ENCODE measurements around the gene ACSM6.
A peak's percentile ranks its signal among the peaks of the same experiment; 100 is the strongest.

ACSM6 gene

GRCh38 chr10:95246582-95247051 is 52.6 kb downstream of the ACSM6 start:
- peak; percentile 76 for DNase-seq (ENCODE audit: low spot score)

DNA sequence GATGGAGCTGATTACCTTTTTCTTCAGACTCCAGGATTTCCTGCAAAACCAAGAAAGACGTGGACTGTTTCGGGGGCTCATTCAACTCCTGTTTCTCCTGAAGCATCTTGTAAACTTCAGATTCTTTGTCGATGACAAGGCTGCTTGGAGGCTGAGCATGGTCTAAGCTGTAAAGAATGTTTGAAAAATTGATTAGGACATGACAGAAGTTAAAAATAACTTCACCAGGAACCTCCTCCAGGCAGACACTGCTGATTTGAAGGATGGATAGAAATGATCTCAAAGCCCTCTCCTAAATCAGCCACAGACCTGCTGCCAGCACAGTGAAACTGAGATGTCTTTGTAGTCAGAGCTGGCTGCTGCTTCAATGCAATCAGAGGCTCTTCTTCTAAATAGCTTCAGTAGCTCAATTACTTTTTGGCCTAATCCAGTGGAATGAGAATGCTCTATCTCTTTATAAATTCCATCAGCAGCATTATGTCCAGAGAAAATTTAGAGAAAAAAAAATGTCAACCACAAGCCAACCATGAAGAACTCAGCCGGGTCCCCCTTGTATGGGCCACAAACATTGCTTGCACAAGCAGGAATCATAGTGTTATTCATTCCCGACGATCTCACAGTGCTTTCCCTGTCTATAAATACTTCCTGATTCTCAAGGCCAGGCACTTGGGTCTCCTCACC is 53.3 kb downstream of the ACSM6 start:
- no peak for DNase-seq (ENCODE audit: low spot score)

DNA sequence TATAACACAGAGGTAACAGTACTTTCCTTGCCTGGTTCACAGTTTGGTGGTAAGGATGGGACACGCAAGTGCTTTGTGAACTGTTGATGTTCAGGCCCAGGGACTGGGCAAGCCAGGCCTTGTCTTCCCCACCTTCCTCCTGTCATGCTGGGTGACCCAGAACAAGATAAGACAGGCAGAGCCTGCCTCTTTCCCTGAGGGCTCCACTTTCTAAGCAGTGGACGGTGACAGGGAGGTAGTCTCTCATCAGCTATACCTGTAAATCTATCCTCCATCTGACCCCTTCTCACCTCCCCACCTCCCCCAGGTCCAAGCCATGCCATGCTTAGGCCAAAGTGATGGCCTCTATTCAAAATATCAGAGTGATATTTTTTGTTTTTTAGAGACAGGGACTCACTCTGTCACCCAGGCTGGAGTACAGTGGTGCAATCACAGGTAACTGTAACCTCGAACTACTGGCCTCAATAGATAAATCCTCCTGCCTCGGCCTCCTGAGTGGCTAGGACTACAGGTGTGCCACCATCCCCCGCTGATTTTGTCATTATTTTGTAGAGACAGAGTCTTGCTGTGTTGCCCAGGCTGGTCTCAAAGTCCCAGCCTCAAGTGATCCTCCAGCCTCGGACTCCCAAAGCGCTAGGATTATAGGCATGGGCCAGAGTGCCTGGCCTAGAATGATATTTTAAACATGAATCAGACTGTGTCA is 54.0 kb downstream of the ACSM6 start:
- DNase-seq (ENCODE audit: low spot score) = no peak

GRCh38 chr10:95248989-95249388 is 55.0 kb downstream of the ACSM6 start:
- no peak for DNase-seq (ENCODE audit: low spot score)

- no peak for DNase-seq (ENCODE audit: low spot score)
Observed at GRCh38 chr10:95249467-95249866, 55.4 kb downstream of the ACSM6 start.

DNA sequence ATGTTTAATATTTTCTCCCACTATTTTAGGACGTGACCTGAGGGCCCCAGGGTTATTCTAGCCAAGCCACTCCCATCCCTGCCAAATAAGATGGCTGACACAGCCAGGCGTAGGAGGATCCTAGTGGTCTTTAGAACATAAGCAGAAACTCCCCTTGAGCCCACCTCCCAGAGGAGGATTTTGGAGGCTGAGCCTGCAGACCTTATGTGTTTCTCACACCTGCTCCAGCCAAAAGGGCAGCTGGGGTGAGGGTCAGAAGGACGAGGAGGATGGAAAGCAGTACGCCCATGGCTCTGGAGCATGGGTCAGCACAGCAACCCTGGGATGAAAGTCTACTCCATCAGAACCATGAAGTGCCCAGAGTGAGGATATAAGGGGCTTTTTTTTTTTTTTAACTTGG is 56.8 kb downstream of the ACSM6 start:
- no peak for DNase-seq (ENCODE audit: low spot score)

DNA sequence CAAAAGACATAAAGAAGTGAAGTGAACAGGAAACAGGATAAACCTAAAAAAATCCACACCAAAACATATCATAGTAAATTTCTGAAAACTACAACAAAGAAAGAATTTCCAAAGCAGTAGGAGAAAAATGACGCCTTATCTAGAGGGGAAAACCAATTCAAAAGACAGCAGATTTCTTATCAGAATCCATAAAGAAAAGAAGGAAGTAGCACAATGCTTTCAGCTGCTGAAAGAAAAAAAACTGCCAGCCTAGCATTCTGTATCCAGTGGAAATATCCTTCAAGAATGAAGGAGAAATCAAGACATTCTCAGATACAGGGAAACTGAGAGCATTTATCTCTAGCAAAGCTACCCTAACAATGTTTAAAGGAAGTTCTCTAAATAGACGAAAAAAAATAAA is 59.0 kb downstream of the ACSM6 start:
- no peak for DNase-seq (ENCODE audit: low spot score)

DNA sequence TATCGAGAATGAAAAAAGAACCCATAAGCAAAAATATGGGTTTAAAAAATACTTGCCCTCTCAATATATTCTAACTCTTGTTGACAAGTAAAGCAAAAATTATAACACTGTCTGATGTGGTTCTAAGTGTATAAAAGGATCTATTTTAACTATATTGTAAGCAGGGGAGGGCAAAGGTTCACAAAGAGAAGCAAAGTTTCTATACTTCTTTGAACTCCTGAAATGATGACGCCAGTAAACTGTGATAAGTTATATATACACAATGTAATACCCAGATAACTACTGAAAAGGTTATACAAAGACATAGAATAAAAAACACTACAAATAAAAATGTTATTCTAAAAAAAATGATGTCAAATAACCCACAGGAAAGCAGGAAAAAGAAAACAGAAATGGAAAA is 59.6 kb downstream of the ACSM6 start:
- DNase-seq (ENCODE audit: low spot score) = no peak

GRCh38 chr10:95254629-95255028 is 60.6 kb downstream of the ACSM6 start:
- no peak for DNase-seq (ENCODE audit: low spot score)

- DNase-seq (ENCODE audit: low spot score) = no peak
Observed at GRCh38 chr10:95256268-95256667, 62.2 kb downstream of the ACSM6 start.

DNA sequence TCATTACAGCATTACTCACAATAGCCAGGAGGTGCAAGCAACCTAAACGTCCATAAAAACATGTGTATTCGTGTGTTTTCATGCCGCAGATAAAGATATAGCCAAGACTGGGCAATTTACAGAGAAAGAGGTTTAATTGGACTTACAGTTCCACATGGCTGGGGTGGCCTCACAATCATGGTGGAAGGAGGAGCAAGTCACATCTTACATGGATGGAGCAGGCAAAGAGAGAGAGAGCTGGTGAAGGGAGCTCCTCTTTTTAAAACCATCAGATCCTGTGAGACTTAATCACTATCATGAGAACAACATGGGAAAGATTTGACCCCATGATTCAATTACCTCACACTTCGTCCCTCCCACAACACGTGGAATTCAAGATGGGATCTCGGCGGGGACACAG is 63.8 kb downstream of the ACSM6 start:
- no peak for DNase-seq (ENCODE audit: low spot score)

DNA sequence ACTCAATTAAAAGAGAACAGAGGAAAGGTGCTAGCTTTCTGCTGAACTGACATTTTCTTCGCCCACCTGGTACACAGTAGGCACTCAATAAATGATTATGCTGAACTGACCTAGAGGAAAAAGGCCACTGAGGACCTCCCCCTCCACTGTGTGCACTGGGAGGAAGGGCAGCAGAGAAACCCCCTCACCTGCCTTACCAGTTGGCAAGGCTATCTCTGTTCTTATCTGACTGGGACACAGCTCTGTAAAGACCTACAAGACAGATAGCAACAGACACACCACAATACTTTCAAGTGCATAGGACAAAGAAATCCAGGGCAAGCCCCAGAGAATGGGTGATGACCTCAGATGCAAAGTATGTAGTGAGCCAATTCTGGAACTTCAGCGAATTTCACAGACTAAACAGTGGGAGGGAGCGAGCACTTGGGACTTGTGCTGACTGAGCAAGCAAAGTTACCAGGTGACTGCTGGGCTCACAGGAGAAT is 66.4 kb downstream of the ACSM6 start:
- no peak for DNase-seq (ENCODE audit: low spot score)

GRCh38 chr10:95260909-95261552 is 67.0 kb downstream of the ACSM6 start:
- DNase-seq (ENCODE audit: low spot score) = no peak

DNA sequence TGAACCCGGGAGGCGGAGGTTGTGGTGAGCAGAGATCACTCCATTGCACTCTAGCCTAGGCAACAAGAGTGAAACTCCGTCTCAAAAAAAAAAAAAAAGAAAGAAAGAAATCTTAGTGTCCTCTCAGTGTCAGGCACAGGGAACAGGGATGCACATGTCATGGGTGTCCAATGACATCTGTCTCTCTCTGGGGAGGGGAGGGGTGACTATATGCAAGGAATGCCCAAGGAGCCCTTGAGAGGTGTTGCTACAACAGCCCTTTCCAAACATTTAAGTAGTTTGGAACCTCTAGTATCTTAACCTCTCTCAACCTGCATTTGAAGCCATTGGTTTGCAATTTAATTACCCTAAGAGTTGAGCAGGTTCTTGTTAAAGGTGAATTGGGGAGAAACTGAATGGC is 67.9 kb downstream of the ACSM6 start:
- no peak for DNase-seq (ENCODE audit: low spot score)

- no peak for DNase-seq (ENCODE audit: low spot score)
Observed at GRCh38 chr10:95262763-95263518, 68.9 kb downstream of the ACSM6 start.

DNA sequence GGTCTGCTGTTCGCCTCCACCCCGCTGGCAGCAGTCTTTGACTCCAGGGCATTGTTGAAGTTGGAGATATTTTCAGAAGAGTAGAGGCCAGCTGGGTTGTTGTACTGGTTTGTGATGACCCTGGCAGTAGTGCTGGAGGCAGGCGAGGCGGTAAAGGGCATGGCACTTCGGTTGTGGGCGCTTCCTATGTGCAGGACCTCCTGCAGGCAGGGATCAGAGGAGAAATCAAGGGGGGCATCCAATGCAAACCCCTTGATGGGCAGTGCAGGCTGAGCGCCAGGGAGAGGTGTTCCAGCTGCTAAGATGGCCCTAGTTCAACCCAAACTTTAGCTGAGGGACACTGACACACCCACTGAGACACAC is 69.8 kb downstream of the ACSM6 start:
- no peak for DNase-seq (ENCODE audit: low spot score)

DNA sequence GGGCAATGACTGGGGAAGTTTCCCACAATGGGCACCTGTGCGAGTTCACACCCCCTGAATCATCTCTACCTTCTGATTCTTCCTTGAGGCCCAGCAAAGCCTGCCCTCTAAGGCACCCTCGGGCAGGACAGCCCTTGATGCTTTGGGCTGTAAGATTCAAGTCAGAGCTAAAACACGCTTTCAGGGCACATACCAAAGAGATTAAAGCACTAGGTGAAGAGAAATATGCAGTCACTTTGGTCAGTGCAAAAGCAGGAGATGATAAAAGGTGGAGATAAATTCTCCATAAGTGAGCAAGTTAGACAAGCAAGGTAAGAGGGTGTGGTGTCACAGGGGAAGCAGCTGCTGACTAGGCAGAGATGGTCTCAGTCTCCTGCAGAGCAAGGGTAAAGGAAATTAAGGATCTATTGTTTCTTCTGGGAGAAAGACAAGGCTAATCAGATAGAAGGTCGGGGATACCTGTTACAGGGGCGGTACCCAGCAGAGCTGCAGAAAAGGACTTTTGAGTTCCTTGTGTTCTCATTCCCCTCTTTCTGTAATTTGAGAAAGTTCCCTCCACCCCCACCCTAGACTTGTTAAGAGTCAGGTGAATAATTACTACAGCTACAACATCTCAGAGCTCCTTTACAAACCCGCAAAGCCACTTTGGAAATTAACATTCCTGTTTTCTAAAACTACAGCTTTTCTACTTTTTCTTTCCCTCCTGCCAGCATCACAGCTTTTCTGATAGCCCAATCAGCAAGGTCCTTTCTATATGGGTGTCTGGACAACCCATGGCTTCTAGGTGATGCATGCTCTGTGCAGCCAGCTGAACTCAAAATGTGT is 70.4 kb downstream of the ACSM6 start:
- no peak for DNase-seq (ENCODE audit: low spot score)

DNA sequence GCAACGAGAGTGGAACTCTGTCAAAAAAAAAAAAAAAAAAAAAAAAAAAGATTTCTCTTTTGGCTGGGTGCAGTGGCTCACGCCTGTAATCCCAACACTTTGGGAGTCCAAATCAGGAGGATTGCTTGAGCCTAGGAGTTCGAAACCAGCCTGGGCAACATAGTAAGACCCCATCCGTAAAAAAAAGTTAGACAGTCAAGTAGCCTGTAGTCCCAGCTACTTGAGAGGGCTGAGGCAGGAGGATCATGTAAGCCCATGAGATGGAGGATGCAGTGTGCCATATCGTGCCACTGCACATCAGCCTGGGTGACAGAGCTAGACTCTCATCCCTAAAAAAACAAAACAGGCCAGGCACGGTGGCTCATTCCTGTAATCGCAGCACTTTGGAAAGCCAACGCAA is 71.5 kb downstream of the ACSM6 start:
- no peak for DNase-seq (ENCODE audit: low spot score)

DNA sequence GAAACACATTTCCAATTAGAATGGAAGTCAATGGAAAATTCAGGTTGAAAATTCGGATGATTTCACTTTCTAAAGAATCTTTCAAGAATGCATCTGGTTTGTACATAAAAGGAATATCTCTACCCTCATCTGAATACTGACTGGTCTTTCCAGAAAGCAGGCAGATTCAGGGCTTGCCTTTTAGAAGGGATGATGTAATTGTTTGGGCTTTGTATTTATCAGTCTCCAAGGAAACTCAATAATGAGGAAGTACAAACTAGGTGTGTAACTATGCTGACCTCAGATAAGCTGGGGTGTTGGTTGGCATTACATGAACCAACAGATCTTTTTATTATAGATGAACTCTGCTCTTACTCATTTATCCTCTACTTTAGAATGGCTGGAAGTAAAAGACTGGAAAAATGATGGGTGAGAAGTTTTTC is 72.6 kb downstream of the ACSM6 start:
- no peak for DNase-seq (ENCODE audit: low spot score)

DNA sequence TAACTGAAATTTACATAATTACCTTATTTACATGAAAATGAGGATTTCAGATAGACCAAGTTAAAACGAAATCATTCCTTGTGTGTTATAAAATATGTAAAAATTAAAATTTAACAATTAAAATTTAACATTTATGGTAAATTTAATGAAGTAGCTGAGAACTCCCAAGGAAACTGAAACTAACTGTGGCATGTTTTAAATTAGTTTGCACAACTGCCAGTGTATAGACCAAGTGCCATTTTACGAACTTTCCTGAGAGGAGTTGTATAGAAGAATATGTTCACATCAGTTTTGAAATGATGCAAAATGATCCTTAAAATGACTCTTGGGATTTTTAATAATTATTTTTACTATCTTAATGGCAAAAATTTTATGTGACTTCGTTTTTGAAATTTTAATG is 73.2 kb downstream of the ACSM6 start:
- DNase-seq (ENCODE audit: low spot score) = no peak

DNA sequence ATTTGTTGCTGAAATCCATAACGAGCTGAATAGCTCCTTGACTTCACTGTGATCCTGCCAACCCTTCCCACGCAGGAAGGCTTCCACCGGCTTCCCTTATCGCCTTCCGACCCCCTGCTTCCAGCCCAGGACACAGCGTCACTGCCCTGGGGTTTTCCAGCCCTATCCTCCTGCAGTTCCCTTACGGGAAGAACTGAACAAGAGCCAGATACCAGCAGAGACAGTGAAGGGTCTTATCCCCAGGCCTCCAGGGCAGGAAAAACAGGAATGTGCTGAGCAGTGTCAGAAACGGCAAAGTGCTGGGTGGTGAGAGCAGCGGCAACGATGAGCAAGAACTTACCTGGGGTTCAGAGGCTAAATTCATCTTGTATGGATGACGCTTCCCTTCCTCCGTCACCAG is 74.4 kb downstream of the ACSM6 start:
- DNase-seq (ENCODE audit: low spot score) = no peak
